HepG2 (cell line): ENCODE results near the gene NDUFB5. TPM values are rescaled to one million over a fixed set of nuclear protein-coding genes. Genes with fewer than 3 reads are reported as not detected.
A peak's percentile ranks its signal among the peaks of the same experiment; 100 is the strongest.

Experiments used
- AGO1 ChIP-seq: fragments of 200-400 bp; formaldehyde crosslinking; IDR thresholded peaks from 2 replicates; pipeline ENCODE4 v1.6.1; 2017; ENCODE audit warnings: mild to moderate bottlenecking, low read depth, low read length, moderate library complexity; ENCODE audit not compliant: poor library complexity, severe bottlenecking
- ARHGAP35 ChIP-seq: sonication (generic); formaldehyde crosslinking; IDR thresholded peaks from 2 replicates; pipeline ENCODE4 v1.9.0; 2022; ENCODE audit warnings: mild to moderate bottlenecking, inconsistent platforms, moderate library complexity, missing genetic modification reagents, borderline replicate concordance
- BCL6 ChIP-seq: IDR thresholded peaks from 2 replicates; pipeline ENCODE4 v1.6.1; 2016; ENCODE audit warnings: missing genetic modification reagents, missing compliant biosample characterization
- CBX1 ChIP-seq: IDR thresholded peaks from one replicate; pipeline ENCODE4 v1.6.1; 2016; ENCODE audit warnings: antibody characterized with exemption, low read depth
- CEBPG ChIP-seq: IDR thresholded peaks from 2 replicates; pipeline ENCODE4 v1.6.1; 2016
- CENPT ChIP-seq: sonication (generic); formaldehyde crosslinking; IDR thresholded peaks from 2 replicates; pipeline ENCODE4 v1.8.0; 2022; ENCODE audit warnings: low read depth, mild to moderate bottlenecking, moderate library complexity, missing genetic modification reagents
- CENPX ChIP-seq: sonication (generic); formaldehyde crosslinking; IDR thresholded peaks from 2 replicates; pipeline ENCODE4 v1.9.0; 2021; ENCODE audit warnings: mild to moderate bottlenecking, missing genetic modification reagents, moderate library complexity
- KDM4B ChIP-seq: sonication (generic); formaldehyde crosslinking; IDR thresholded peaks from 2 replicates; pipeline ENCODE4 v1.4.0; 2020; ENCODE audit warnings: missing genetic modification reagents
- MAZ ChIP-seq, 2 experiments: sonication (generic) in 1 of 2; formaldehyde crosslinking in 1 of 2; IDR thresholded peaks; 2 replicates each; pipeline versions ENCODE4 v1.5.0 to v1.6.1; 2012 to 2020; ENCODE audit warnings: low read depth in 2 of 2, mild to moderate bottlenecking in 2 of 2, borderline replicate concordance in 1 of 2, improper control_type of control experiment in 1 of 2, low read length in 1 of 2, missing genetic modification reagents in 1 of 2, moderate library complexity in 1 of 2
- MXD4 ChIP-seq: IDR thresholded peaks from 2 replicates; pipeline ENCODE4 v1.6.1; 2016; ENCODE audit warnings: mild to moderate bottlenecking, missing biosample characterization, missing genetic modification reagents
- NFE2L2 ChIP-seq: fragments of 150-350 bp; IDR thresholded peaks from 2 replicates; pipeline ENCODE4 v1.6.1; 2014; ENCODE audit warnings: low read length
- PAF1 ChIP-seq: IDR thresholded peaks from 2 replicates; pipeline ENCODE4 v1.6.1; 2016; ENCODE audit warnings: missing genetic modification reagents, missing compliant biosample characterization
- PRMT3 ChIP-seq: sonication (generic); formaldehyde crosslinking; IDR thresholded peaks from 2 replicates; pipeline ENCODE4 v1.8.1; 2022; ENCODE audit warnings: low read depth, mild to moderate bottlenecking, moderate library complexity, missing genetic modification reagents, borderline replicate concordance
- REPIN1 ChIP-seq: sonication (generic); formaldehyde crosslinking; IDR thresholded peaks from 2 replicates; pipeline ENCODE4 v1.8.0; 2022; ENCODE audit warnings: missing genetic modification reagents, low read depth, mild to moderate bottlenecking, borderline replicate concordance
- SAP130 ChIP-seq: IDR thresholded peaks from 2 replicates; pipeline ENCODE4 v1.6.1; 2016; ENCODE audit warnings: low read depth
- SCMH1 ChIP-seq: sonication (generic); formaldehyde crosslinking; IDR thresholded peaks from 2 replicates; pipeline ENCODE4 v1.9.0; 2021; ENCODE audit warnings: missing genetic modification reagents, mild to moderate bottlenecking, borderline replicate concordance
- TGIF2 ChIP-seq: IDR thresholded peaks from 2 replicates; pipeline ENCODE4 v1.6.1; 2016; ENCODE audit warnings: control low read depth, missing compliant biosample characterization
- TP53 ChIP-seq: sonication (generic); formaldehyde crosslinking; conservative IDR thresholded peaks from 2 replicates; pipeline ENCODE4 v1.4.0; 2020; ENCODE audit warnings: missing genetic modification reagents
- WIZ ChIP-seq: sonication (generic); formaldehyde crosslinking; IDR thresholded peaks from 2 replicates; pipeline ENCODE4 v1.5.1; 2020; ENCODE audit warnings: mild to moderate bottlenecking, missing genetic modification reagents
- ZFY ChIP-seq: sonication (generic); formaldehyde crosslinking; IDR thresholded peaks from 2 replicates; pipeline ENCODE4 v1.4.0; 2020; ENCODE audit warnings: missing genetic modification reagents
- ZNF101 ChIP-seq: sonication (generic); formaldehyde crosslinking; IDR thresholded peaks from 2 replicates; pipeline ENCODE4 v1.4.0; 2020; ENCODE audit warnings: mild to moderate bottlenecking, low read depth, missing genetic modification reagents, borderline replicate concordance
- ZNF124 ChIP-seq: sonication (generic); formaldehyde crosslinking; IDR thresholded peaks from 2 replicates; pipeline ENCODE4 v1.4.0; 2020; ENCODE audit warnings: missing genetic modification reagents
- ZNF615 ChIP-seq: sonication (generic); formaldehyde crosslinking; IDR thresholded peaks from 2 replicates; pipeline ENCODE4 v1.5.0; 2020; ENCODE audit warnings: mild to moderate bottlenecking, missing genetic modification reagents, borderline replicate concordance
- ZNF75D ChIP-seq: sonication (generic); formaldehyde crosslinking; IDR thresholded peaks from 2 replicates; pipeline ENCODE4 v1.8.1; 2023; ENCODE audit warnings: missing genetic modification reagents, mild to moderate bottlenecking, borderline replicate concordance
- ZNF768 ChIP-seq: sonication (generic); formaldehyde crosslinking; IDR thresholded peaks from 2 replicates; pipeline ENCODE4 v1.4.0; 2020; ENCODE audit warnings: missing genetic modification reagents
- ZNF883 ChIP-seq: sonication (generic); formaldehyde crosslinking; IDR thresholded peaks from 2 replicates; pipeline ENCODE4 v1.5.1; 2020; ENCODE audit warnings: mild to moderate bottlenecking, missing genetic modification reagents; ENCODE audit errors: not compliant biosample characterization
- polyA plus RNA-seq, 8 experiments: library from polyadenylated mRNA; depleted of rRNA in 3 of 8; stranded (reverse) in 7 of 8; unstranded in 1 of 8; fragments of >200 nt; fragmentation: Illumina TruSeq in 4 of 8; extraction: Trizol in 4 of 8; gene quantifications; 2 replicates each; pipeline versions ENCODE4 v1.2.1 to v1.2.3, GENCODE V29; 2011 to 2016; ENCODE audit warnings: low read depth in 4 of 8, missing spikeins in 1 of 8, mixed read lengths in 1 of 8; ENCODE audit not compliant: insufficient read depth in 1 of 8
- total RNA-seq, 5 experiments: library from RNA; depleted of rRNA; stranded (reverse); fragments of >200 nt; fragmentation: Illumina TruSeq; extraction: Trizol; gene quantifications; 2 replicates each; pipeline ENCODE4 v1.2.3, GENCODE V29; 2016; ENCODE audit warnings: low read depth in 1 of 5
- TF ChIP-seq, protein P1 (sequence below): IDR thresholded peaks from 2 replicates; pipeline ENCODE4 v1.6.1; 2012; ENCODE audit warnings: inconsistent platforms
- TF ChIP-seq, protein P2 (sequence below): IDR thresholded peaks from 2 replicates; pipeline ENCODE4 v1.6.1; 2016; ENCODE audit warnings: missing compliant biosample characterization, missing genetic modification reagents, borderline replicate concordance
- TF ChIP-seq, protein P3 (sequence below): sonication (generic); formaldehyde crosslinking; IDR thresholded peaks from 2 replicates; pipeline ENCODE4 v1.4.0; 2020; ENCODE audit warnings: missing genetic modification reagents

The NDUFB5 gene
- total and polyA plus RNA-seq, 2 of the 13 experiments (the other 11 are each of a cell fraction or from before 2014, with no cell fraction given) = 43.3 to 120 TPM

DNA sequence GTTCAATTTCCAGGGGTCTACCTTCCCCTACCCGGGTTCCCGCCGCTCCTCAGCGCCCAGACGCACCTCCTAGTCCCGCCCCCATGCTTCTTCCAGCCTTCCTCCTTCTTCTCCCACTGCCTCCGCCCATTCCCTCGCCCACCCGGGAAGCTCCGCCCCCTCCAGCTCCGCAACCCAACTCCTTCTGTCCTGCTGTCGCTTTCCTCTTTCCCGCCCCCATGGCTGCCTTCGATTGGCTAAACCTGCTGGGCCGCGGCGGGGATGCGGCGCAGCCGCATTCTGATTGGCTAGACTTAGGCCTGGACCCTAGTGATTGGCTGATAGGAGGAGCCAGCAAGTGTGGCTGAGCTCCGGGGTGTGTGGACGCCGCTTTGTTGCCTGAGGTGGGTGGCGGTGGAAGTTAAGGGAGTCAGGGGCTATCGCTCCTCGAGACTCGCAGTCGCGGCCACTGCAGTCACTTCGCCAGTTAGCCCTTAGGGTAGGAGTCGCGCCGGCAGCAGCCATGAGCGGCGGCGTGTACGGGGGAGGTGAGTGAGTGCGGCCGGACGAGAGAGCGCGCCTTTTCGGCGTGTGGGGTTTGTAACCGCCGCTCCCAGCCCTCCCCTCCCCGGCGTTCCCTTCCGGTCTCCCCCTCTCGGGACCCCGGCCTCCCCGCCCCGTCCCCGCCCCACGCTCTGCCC lies 41.9 kb upstream of the NDUFB5 start, which contains the start of gene ACTL6A (continued):
- TF ChIP-seq KDM4B (CRISPR knock-in tag) = peak; percentile 56; the same call in 1 of the 2 replicates
- 0 out of 2 replicates have a peak, but pooled peaks have one; percentile 15 for TF ChIP-seq BCL6 (CRISPR knock-in tag)
- 0 out of 2 replicates have a peak, but pooled peaks have one; percentile 30 for TF ChIP-seq MXD4 (CRISPR knock-in tag)
- no peak for TF ChIP-seq CENPT (CRISPR knock-in tag)
- TF ChIP-seq ZNF883 (CRISPR knock-in tag) = peak; percentile 31
- peak; percentile 30 for TF ChIP-seq AGO1
- TF ChIP-seq CBX1 = peak; percentile 65
- no peak for TF ChIP-seq NFE2L2
- TF ChIP-seq REPIN1 (CRISPR knock-in tag) = peak; percentile 46; the same call in 1 of the 2 replicates
- TF ChIP-seq MAZ (IDR thresholded peaks at IDR 0.05; ENCODE audit: borderline replicate concordance, low read depth, low read length) = no peak
- TF ChIP-seq MAZ (CRISPR knock-in tag; IDR thresholded peaks at IDR 0.05; ENCODE audit: low read depth) = peak; percentile 80; the same call in 1 of the 2 replicates
- TF ChIP-seq ZNF75D (CRISPR knock-in tag) = no peak
- peak; percentile 60; the same call in 1 of the 2 replicates for TF ChIP-seq ZNF768
- TF ChIP-seq ZNF615 (CRISPR knock-in tag) = no peak
- TF ChIP-seq PAF1 (CRISPR knock-in tag) = no peak
- TF ChIP-seq, protein P1, sequence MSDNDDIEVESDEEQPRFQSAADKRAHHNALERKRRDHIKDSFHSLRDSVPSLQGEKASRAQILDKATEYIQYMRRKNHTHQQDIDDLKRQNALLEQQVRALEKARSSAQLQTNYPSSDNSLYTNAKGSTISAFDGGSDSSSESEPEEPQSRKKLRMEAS = peak; percentile 72
- TF ChIP-seq CENPX (CRISPR knock-in tag) = no peak
- peak; percentile 87 for TF ChIP-seq SAP130 (CRISPR knock-in tag)
- TF ChIP-seq, protein P2, sequence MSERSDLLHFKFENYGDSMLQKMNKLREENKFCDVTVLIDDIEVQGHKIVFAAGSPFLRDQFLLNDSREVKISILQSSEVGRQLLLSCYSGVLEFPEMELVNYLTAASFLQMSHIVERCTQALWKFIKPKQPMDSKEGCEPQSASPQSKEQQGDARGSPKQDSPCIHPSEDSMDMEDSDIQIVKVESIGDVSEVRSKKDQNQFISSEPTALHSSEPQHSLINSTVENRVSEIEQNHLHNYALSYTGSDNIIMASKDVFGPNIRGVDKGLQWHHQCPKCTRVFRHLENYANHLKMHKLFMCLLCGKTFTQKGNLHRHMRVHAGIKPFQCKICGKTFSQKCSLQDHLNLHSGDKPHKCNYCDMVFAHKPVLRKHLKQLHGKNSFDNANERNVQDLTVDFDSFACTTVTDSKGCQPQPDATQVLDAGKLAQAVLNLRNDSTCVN = peak; percentile 30; the same call in 1 of the 2 replicates
- no peak for TF ChIP-seq WIZ (CRISPR knock-in tag)
- no peak for TF ChIP-seq CEBPG (CRISPR knock-in tag)
- TF ChIP-seq ZNF101 (CRISPR knock-in tag) = 0 out of 2 replicates have a peak, but pooled peaks have one; percentile 92
- peak; percentile 73 for TF ChIP-seq TGIF2
- peak; percentile 86 for TF ChIP-seq ZNF124
- TF ChIP-seq ARHGAP35 = no peak
- no peak for TF ChIP-seq TP53 (CRISPR knock-in tag)
- no peak for TF ChIP-seq PRMT3 (CRISPR knock-in tag)
- TF ChIP-seq ZFY (CRISPR knock-in tag) = peak; percentile 57
- TF ChIP-seq SCMH1 (CRISPR knock-in tag) = no peak
- TF ChIP-seq, protein P3, sequence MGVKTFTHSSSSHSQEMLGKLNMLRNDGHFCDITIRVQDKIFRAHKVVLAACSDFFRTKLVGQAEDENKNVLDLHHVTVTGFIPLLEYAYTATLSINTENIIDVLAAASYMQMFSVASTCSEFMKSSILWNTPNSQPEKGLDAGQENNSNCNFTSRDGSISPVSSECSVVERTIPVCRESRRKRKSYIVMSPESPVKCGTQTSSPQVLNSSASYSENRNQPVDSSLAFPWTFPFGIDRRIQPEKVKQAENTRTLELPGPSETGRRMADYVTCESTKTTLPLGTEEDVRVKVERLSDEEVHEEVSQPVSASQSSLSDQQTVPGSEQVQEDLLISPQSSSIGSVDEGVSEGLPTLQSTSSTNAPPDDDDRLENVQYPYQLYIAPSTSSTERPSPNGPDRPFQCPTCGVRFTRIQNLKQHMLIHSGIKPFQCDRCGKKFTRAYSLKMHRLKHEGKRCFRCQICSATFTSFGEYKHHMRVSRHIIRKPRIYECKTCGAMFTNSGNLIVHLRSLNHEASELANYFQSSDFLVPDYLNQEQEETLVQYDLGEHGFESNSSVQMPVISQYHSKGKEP = no peak
